ENCODE measurements around the gene NOS1AP. TPM values are rescaled to one million over a fixed set of nuclear protein-coding genes. Genes with fewer than 3 reads are reported as not detected.

NOS1AP gene
- total RNA-seq, 1 experiment from 2014 or later, result 9.9 TPM

- Mint-ChIP-seq H3K27ac (ENCODE audit: unreplicated experiment) (no peak overlapping the region), H3K36me3 (ENCODE audit: insufficient read depth, unreplicated experiment) (peaks cover 10% of the 10 kb centered on the region), H3K9me3 (ENCODE audit: low read depth, unreplicated experiment) (no peaks in the 10 kb centered on the region), H3K4me1 (ENCODE audit: low read depth, unreplicated experiment) (peaks cover 31% of the 10 kb centered on the region), H3K4me3 (ENCODE audit: low read depth, unreplicated experiment) (no peak overlapping the region), H3K27me3 (ENCODE audit: unreplicated experiment) (no peaks in the 10 kb centered on the region)
- DNase-seq, result no peak
- no TSS peak for BruUV-seq (replicated peaks)
- CTCF ChIA-PET, result no interaction called here
- no peak for TF ChIP-seq CTCF (IDR thresholded peaks at IDR 0.05; ENCODE audit: unreplicated experiment)
- intact Hi-C loops (cut with micrococcal nuclease; ENCODE audit: unreplicated experiment), result no loop called here
Measured at GRCh38 chr1:162374406-162374805, 304.9 kb downstream of the NOS1AP start.

GRCh38 chr1:162375463-162375862 lies 306.0 kb downstream of the NOS1AP start:
- H3K27ac Mint-ChIP-seq (ENCODE audit: unreplicated experiment), result no peak overlapping the region
- intact Hi-C loops (cut with micrococcal nuclease; ENCODE audit: unreplicated experiment), result no loop called here
- CTCF ChIA-PET, result no interaction called here
- BruUV-seq (replicated peaks), result no TSS peak
- no peaks in the 10 kb centered on the region for H3K9me3 Mint-ChIP-seq (ENCODE audit: low read depth, unreplicated experiment)
- H3K4me3 Mint-ChIP-seq (ENCODE audit: low read depth, unreplicated experiment), result no peak overlapping the region
- H3K36me3 Mint-ChIP-seq (ENCODE audit: insufficient read depth, unreplicated experiment), result peaks cover 10% of the 10 kb centered on the region
- H3K27me3 Mint-ChIP-seq (ENCODE audit: unreplicated experiment), result no peaks in the 10 kb centered on the region
- H3K4me1 Mint-ChIP-seq (ENCODE audit: low read depth, unreplicated experiment), result peaks cover 31% of the 10 kb centered on the region
- no peak for DNase-seq
- no peak for TF ChIP-seq CTCF (IDR thresholded peaks at IDR 0.05; ENCODE audit: unreplicated experiment)

- TF ChIP-seq CTCF (IDR thresholded peaks at IDR 0.05; ENCODE audit: unreplicated experiment), result no peak
- intact Hi-C loops (cut with micrococcal nuclease; ENCODE audit: unreplicated experiment), result no loop called here
- peaks cover 36% of the 10 kb centered on the region for H3K4me1 Mint-ChIP-seq (ENCODE audit: low read depth, unreplicated experiment)
- H3K27ac Mint-ChIP-seq (ENCODE audit: unreplicated experiment), result peak within 1 kb of the TSS; percentile 38
- DNase-seq, result no peak
- no peak within 1 kb of the TSS for H3K4me3 Mint-ChIP-seq (ENCODE audit: low read depth, unreplicated experiment)
- peaks cover 16% of the 10 kb centered on the region for H3K36me3 Mint-ChIP-seq (ENCODE audit: insufficient read depth, unreplicated experiment)
- no peaks in the 10 kb centered on the region for H3K9me3 Mint-ChIP-seq (ENCODE audit: low read depth, unreplicated experiment)
- H3K27me3 Mint-ChIP-seq (ENCODE audit: unreplicated experiment), result no peaks in the 10 kb centered on the region
- CTCF ChIA-PET, result no interaction called here
- BruUV-seq (replicated peaks), result no TSS peak
Measured at GRCh38 chr1:162376691-162377090, 307.2 kb downstream of the NOS1AP start, which contains the start of gene SPATA46. TSS of gene SPATA46 (minus strand) at chr1:162376854. CDS start at chr1:162376790, 64 bp downstream.

- intact Hi-C loops (cut with micrococcal nuclease; ENCODE audit: unreplicated experiment), result no loop called here
- H3K4me1 Mint-ChIP-seq (ENCODE audit: low read depth, unreplicated experiment), result peaks cover 19% of the 10 kb centered on the region
- no peaks in the 10 kb centered on the region for H3K9me3 Mint-ChIP-seq (ENCODE audit: low read depth, unreplicated experiment)
- no TSS peak for BruUV-seq (replicated peaks)
- TF ChIP-seq CTCF (IDR thresholded peaks at IDR 0.05; ENCODE audit: unreplicated experiment), result no peak
- H3K27me3 Mint-ChIP-seq (ENCODE audit: unreplicated experiment), result no peaks in the 10 kb centered on the region
- no peak overlapping the region for H3K4me3 Mint-ChIP-seq (ENCODE audit: low read depth, unreplicated experiment)
- no peak for DNase-seq
- H3K36me3 Mint-ChIP-seq (ENCODE audit: insufficient read depth, unreplicated experiment), result peaks cover 12% of the 10 kb centered on the region
- H3K27ac Mint-ChIP-seq (ENCODE audit: unreplicated experiment), result no peak overlapping the region
- CTCF ChIA-PET, result interaction anchor here (0.8 to 2.4 kb wide), 5 partner anchors 9 to 167 kb away, joined by 3 to 13 read pairs (median 3); no protein-coding TSS in a partner anchor
Measured at GRCh38 chr1:162380061-162380846, 310.8 kb downstream of the NOS1AP start.

All from Calu3 (cell line).